ENCODE measurements around the gene PXK.

The PXK gene

DNA sequence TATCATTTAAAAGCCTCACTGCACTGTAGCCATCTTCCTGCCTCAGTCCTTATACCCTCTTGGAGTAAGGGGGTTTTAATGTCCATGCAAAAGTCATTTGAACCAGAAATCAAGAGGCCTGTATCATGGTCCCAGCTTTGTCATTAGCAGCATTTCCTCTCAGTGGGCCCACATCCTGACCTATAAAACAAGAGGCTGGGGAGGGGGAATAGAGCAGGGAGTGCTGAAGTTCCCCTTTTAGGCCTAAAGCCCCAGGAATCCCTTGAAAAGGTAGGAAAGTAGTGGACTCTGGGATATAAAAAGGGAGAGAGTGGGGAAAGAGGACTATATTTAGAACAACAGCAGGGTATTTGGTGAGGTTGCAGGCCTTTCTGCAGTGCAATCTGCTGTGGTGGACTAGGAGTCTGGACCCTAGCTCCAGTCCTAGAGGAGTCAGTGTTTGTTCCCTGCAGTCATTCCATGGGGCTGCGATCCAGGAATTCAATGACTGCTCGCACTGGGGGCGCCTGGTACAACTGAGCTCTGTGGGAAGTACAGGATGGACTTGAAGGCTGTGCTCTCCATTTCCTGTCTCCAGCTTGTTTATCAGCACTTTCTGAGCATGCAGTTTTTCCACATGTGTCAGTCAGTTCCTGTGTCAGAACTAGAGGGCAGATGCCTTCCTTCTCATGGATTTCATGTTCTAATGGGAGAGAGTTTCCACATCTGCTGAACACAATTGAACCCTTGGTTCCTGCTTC lies 54.1 kb downstream of the PXK start:
- no peaks in the 10 kb centered on the region for H3K79me2 ChIP-seq (ENCODE audit: insufficient read depth, low read depth)
- H3K4me3 ChIP-seq (IDR thresholded peaks at IDR 0.05; ENCODE audit: insufficient read depth, low read depth, low read length), result no peak overlapping the region
- no peaks in the 10 kb centered on the region for H3K27me3 ChIP-seq (ENCODE audit: insufficient read depth, low read depth)
- H3K36me3 ChIP-seq (ENCODE audit: insufficient read depth), result no peaks in the 10 kb centered on the region
- H2AFZ ChIP-seq (ENCODE audit: low read depth), result no peak overlapping the region
- peaks cover 22% of the 10 kb centered on the region for H3K4me1 ChIP-seq (ENCODE audit: low read depth, poor library complexity, severe bottlenecking)
- H4K20me1 ChIP-seq (ENCODE audit: insufficient read depth), result no peaks in the 10 kb centered on the region
- no peak overlapping the region for H3K9ac ChIP-seq
- no peak overlapping the region for H3K4me2 ChIP-seq
- no peak for TF ChIP-seq CTCF (conservative IDR thresholded peaks at IDR 0.05; ENCODE audit: low read depth, low read length)
- no peak overlapping the region for H3K27ac ChIP-seq

DNA sequence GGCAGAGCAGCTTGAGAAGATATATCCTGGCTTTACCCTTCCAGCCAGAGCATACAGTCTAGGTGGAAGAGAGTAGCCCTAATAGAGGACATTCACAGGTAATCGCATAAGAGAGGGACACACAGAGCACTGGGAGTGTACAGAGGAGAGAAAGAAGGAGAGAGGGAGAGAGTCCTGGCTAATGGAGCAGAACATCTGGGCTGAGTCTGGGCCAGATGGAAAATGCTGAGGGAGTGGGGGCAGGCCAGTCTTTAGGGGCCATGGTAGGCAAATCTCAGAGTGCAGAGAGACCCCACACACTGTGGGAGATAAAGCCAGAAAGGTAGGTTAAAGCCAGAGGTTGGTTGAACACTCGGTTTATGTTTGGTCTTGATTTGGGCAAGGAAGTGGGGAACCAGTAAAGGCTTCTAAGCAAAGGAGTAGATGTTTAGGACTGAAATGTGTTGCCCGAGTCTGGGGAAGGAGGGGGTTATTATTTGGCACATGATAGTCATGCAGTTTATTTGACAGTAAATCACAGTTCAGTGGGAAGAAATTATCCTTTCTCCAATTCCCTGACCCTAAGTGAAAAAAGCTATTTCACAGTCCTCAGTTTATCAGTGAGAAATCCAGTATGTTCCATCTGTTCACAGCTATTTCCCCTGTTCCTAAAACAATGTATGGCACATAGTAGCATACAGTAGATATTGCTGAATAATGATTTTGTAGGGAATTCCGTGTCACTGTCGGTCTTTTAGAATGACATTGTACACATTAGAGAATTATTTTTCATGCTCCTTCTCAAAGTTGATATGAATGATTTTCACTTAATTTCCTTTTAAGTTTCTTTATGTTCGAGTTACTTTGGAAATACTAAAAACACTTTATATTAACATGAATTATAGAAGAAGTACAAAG lies 55.2 kb downstream of the PXK start:
- H3K4me2 ChIP-seq, result no peak overlapping the region
- H3K27ac ChIP-seq, result no peak overlapping the region
- no peak overlapping the region for H3K4me3 ChIP-seq (IDR thresholded peaks at IDR 0.05; ENCODE audit: insufficient read depth, low read depth, low read length)
- no peaks in the 10 kb centered on the region for H3K27me3 ChIP-seq (ENCODE audit: insufficient read depth, low read depth)
- no peak overlapping the region for H2AFZ ChIP-seq (ENCODE audit: low read depth)
- no peaks in the 10 kb centered on the region for H3K79me2 ChIP-seq (ENCODE audit: insufficient read depth, low read depth)
- H3K36me3 ChIP-seq (ENCODE audit: insufficient read depth), result no peaks in the 10 kb centered on the region
- H3K4me1 ChIP-seq (ENCODE audit: low read depth, poor library complexity, severe bottlenecking), result peaks cover 22% of the 10 kb centered on the region
- TF ChIP-seq CTCF (conservative IDR thresholded peaks at IDR 0.05; ENCODE audit: low read depth, low read length), result no peak
- no peaks in the 10 kb centered on the region for H4K20me1 ChIP-seq (ENCODE audit: insufficient read depth)
- no peak overlapping the region for H3K9ac ChIP-seq

- no peaks in the 10 kb centered on the region for H4K20me1 ChIP-seq (ENCODE audit: insufficient read depth)
- H3K9ac ChIP-seq, result no peak overlapping the region
- H2AFZ ChIP-seq (ENCODE audit: low read depth), result no peak overlapping the region
- H3K27ac ChIP-seq, result no peak overlapping the region
- H3K4me1 ChIP-seq (ENCODE audit: low read depth, poor library complexity, severe bottlenecking), result peaks cover 15% of the 10 kb centered on the region
- H3K4me2 ChIP-seq, result no peak overlapping the region
- no peaks in the 10 kb centered on the region for H3K27me3 ChIP-seq (ENCODE audit: insufficient read depth, low read depth)
- no peaks in the 10 kb centered on the region for H3K79me2 ChIP-seq (ENCODE audit: insufficient read depth, low read depth)
- H3K36me3 ChIP-seq (ENCODE audit: insufficient read depth), result no peaks in the 10 kb centered on the region
- TF ChIP-seq CTCF (conservative IDR thresholded peaks at IDR 0.05; ENCODE audit: low read depth, low read length), result no peak
- no peak overlapping the region for H3K4me3 ChIP-seq (IDR thresholded peaks at IDR 0.05; ENCODE audit: insufficient read depth, low read depth, low read length)
Measured at GRCh38 chr3:58388550-58389091, 55.9 kb downstream of the PXK start.

DNA sequence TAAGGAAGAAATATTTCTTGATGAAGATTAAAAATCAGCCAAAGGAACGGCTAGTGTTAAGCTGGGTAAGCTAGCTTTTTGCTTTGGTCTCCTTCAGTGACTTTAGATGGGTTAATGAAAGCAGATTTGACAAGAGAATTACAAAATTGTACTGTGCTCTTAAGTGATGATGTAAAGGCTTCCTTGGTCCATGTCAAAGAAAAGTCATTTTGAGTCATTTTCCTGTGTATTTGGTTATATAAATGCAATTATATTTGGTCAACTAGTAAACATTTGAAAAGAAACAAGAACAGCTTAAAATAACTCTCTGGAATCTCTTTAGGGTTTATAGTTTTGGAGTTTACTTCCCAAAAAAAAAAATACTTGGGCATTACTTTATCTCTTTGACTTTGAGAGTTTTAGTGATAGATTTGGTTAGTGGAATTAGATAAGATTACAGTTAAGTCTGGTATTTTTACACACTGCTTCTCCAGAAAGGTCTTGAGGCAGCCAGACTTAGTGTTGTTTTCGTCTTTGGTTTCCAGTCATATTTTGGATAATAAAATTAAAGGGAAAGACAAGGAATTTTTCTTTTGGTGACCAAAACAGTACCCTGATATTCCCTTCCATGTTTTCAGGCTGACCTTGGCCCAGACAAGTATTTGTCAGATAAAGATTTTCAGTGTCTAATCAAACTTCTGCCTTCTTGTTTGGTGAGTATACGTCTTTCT lies 58.6 kb downstream of the PXK start:
- H2AFZ ChIP-seq (ENCODE audit: low read depth), result no peak overlapping the region
- H3K36me3 ChIP-seq (ENCODE audit: insufficient read depth), result no peaks in the 10 kb centered on the region
- no peak overlapping the region for H3K27ac ChIP-seq
- no peaks in the 10 kb centered on the region for H3K27me3 ChIP-seq (ENCODE audit: insufficient read depth, low read depth)
- H4K20me1 ChIP-seq (ENCODE audit: insufficient read depth), result no peaks in the 10 kb centered on the region
- H3K79me2 ChIP-seq (ENCODE audit: insufficient read depth, low read depth), result no peaks in the 10 kb centered on the region
- H3K4me2 ChIP-seq, result no peak overlapping the region
- TF ChIP-seq CTCF (conservative IDR thresholded peaks at IDR 0.05; ENCODE audit: low read depth, low read length), result no peak
- no peak overlapping the region for H3K9ac ChIP-seq
- H3K4me1 ChIP-seq (ENCODE audit: low read depth, poor library complexity, severe bottlenecking), result no peaks in the 10 kb centered on the region
- H3K4me3 ChIP-seq (IDR thresholded peaks at IDR 0.05; ENCODE audit: insufficient read depth, low read depth, low read length), result no peak overlapping the region

Measured in KMS-11 (cell line).